ENCODE data around the gene ATOH8.

Gene ATOH8

GRCh38 chr2:85736456-85737355, 17.1 kb upstream of the ATOH8 start:
- DNase-seq (ENCODE audit: low spot score), result no peak

DNA sequence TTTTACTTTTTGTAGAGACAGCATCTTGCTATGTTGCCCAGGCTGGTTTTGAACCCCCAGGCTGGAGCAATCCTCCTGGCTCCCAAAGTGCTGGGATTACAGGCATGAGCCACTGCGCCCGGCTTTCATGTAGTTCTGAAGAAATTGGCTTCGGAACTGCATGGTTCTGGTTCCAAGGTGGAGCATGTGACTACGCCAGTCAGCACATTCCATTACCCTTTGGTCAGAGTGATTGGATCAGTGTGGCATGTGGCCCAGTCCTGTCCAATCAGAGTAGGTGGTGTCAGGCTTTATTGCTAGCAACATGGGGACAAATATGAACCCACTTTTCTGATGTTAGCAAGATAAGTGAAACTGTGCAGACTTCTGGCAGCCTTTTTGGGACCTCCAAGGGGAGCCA, 16.3 kb upstream of the ATOH8 start:
- DNase-seq (ENCODE audit: low spot score), result peak; percentile 57

DNA sequence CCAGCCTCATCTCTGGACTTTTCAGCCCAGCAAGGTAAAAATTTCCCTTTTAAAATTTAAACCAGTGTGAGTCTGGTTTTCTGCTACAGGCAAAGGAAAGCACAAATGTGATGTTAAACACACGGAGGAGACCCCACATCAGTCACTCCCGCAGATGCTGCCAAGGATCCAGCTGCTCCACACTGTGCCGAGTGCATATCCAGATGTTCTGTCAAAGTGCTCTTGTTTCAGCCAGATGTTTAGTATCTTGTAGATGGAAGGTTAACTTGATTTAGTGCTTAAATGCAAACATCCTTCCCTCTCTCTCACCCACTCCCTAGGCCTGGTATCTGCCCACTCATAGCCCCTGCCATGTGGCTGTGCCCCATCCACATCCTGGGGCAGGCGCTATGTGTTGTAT, 15.8 kb upstream of the ATOH8 start:
- no peak for DNase-seq (ENCODE audit: low spot score)

GRCh38 chr2:85740193-85740592, 13.6 kb upstream of the ATOH8 start:
- DNase-seq (ENCODE audit: low spot score), result no peak

DNA sequence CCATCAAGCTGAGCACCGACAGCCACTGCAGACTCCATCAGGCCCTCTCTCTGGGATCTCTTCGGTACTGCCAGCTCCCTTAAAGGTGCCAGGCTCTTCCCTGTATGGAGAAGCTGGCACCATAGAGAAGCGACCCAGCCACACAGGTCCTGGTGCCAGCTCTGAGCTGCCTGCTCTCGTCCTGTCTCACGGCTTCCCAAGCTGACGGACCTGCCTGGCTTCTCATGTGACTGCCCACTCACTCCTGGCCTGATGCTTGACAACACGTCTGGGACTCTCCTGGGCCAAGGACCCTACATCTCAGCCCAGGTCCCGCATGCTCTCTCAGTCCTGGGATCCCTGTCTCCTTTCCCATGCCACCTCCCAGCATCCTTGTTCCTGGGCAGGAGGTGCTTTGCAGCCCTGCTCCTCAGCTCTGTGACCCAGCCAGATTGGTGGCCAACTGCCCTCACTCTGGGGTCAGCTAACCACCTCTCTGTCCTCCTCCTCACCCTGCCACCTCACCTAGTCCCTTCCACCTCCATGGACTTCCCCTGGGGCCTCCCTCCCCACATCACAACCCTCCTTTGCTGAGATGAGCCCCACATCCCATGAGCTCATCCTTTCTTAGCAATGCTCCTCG, 12.5 kb upstream of the ATOH8 start:
- DNase-seq (ENCODE audit: low spot score), result no peak

DNA sequence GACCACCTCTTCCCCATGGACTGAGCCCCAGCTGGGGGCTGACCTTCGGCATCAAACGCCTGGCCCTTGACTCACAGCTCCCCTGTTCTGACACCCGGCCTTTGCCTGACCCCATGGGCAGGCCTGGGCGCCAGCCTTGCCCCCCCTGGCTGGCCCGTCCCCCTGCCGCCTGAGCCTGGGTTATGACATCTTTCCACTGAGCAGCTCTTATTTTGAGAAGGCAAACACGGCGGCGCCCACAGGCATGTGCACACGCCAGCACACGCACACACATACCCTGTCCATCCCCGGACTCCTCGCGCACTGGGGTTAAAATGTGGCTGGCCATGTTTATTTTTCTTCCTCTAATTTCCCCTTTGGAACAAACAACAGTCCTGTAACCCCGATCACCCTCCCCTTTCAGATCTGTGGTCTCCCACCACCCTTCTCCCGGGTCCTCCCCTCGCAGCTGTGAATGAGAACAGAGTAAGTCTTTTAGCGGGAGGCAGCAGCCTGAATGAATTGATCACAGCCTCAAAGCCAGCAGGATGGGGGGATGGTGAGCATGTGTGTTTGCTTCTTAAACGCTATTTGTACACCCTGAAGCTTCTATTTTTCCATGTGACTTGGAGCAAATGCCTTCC, 11.8 kb upstream of the ATOH8 start:
- no peak for DNase-seq (ENCODE audit: low spot score)

GRCh38 chr2:85743304-85743978, 10.3 kb upstream of the ATOH8 start:
- DNase-seq (ENCODE audit: low spot score), result no peak

DNA sequence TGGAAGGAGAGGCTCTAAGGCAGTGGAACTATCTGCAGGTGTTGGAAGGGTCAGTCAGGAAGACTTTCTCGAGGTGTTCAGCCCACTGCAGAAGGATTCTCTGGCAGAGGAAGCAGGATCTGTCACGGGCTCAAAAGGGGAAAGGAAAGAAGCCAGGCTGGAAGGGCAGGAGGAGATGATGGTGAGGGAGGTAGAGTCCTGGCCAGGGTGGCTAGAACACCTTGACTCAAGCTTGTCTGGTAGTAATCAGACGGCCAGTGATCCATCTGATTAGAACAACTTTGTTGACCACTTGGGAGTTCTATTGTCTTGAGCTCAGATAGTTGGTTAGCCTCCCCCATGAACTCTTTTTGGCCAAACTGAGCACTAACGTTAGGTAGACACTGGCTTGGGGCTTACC, 9.7 kb upstream of the ATOH8 start:
- DNase-seq (ENCODE audit: low spot score), result no peak

DNA sequence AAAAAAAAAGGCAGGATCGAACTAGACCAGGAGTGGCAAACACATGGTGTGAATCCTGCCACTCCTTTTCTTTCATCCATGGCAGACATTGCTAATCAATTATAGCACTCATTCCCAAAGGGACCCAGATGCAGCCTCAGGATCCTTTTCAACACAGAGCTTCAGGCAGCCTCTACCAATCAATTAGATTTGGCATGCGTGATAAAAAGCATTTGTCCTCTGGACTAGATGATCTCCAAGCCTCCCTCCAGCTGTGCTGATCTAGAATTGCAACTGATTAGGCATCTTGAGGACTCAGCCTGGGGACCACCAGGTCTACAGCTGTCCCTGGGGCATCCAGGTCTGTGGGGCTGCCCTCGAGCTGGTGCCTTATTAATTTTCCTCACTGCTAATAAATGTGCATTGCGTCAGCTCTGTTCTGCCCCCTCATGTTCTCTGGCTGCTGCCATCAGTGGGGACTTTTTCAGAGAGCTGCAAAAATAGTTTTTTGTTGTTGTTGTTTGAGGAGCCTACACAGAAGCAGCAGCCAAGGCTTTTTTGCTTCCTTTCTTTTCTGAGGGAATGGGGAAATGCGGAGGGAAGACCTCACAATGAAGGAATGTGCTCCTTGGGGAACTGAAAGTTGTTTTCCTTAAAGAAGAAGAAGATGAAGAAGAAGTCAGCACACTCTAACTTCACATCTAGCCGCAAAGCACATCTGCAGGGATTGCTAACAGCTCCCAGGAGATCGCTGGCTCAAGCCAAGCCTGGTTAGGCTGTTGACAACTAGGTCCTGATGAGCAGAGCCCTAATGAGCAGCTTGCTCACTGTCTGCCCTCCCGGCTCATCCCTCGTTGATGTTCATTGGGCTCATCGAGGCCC, 8.8 kb upstream of the ATOH8 start:
- DNase-seq (ENCODE audit: low spot score), result no peak

GRCh38 chr2:85745619-85746018, 8.2 kb upstream of the ATOH8 start:
- no peak for DNase-seq (ENCODE audit: low spot score)

DNA sequence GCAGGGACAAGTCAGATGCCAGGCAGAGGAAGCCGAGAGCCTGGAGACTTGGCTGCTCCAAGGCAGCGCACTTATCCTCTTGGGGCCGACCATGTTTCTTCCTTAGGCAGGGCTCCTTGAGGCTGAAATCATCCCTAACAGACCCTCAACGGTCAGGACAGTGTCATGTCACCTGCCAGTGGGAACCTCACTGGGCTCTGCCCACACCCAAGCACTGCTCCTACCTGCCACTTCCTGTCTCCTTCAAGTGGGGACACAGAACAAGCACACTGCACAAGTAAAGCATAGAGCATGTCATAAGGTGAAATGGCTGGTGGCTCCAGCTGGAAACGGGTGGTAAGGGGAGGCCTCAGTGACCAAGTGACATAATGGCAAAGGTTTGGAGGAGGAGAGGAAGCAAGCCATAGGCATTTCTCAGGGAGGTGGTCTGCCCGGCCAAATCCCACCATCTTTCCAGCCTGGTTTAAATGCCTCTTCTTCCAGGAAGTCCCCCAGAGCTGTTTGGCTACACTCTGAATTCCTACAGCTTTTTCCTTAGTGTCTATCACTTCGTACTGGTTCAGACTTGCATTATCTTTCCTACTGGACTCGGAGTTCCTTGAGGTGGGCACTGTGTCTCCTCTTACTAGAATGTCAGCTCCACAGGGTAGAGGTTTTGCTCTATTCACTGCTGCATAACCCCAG, 7.3 kb upstream of the ATOH8 start:
- no peak for DNase-seq (ENCODE audit: low spot score)

DNA sequence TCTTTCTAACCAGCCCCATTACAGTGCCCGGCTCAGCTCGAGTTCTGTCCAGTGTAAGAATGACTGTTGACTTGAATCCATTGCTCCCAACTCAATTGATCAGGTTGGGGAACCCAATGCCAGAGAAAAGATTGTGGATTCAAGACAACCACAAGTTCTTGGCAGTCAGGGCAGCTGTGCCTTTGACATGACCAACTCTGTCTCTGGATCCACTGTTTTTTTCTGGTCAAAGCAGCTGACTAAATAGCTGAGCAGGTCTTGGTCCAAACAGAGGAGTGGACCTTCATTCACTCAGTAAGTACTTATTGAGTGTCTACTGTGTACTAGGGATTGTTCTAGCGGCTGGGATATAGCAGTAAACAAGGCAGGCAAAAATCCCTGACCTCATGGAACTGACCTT, 6.3 kb upstream of the ATOH8 start:
- no peak for DNase-seq (ENCODE audit: low spot score)

DNA sequence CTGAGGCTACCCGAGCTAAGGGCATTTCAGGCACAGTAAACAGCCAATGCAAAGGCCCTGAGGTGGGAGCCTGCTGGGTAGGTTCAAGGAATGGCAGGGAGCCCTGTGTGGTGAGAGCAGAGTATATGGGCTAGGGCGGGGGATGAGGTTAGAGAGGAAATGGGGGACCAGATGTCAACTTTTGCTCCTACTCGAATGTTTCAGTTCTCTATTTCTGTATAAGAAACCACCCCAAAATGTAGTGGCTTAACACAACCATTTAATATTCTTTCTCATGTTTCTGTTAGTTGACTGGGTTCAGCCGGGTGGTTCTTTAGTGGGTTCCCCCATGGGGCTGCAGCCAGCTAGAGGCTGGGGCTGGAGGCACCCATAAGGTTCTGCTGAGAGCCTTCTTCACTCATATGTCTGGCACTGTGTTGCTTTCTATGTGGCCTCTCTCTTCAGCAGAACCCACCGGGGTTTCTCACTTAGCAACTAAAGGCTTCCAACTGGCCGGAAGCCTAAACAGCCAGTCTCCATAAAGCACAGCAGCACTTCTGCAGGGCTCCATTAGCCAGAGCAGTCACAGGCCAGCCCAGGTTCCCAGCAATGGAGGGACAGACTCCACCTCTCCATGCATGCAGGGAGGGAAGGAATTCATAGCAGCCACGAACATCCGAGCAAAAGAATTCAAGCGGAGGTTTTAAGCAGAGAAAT, 5.6 kb upstream of the ATOH8 start:
- DNase-seq (ENCODE audit: low spot score), result no peak

DNA sequence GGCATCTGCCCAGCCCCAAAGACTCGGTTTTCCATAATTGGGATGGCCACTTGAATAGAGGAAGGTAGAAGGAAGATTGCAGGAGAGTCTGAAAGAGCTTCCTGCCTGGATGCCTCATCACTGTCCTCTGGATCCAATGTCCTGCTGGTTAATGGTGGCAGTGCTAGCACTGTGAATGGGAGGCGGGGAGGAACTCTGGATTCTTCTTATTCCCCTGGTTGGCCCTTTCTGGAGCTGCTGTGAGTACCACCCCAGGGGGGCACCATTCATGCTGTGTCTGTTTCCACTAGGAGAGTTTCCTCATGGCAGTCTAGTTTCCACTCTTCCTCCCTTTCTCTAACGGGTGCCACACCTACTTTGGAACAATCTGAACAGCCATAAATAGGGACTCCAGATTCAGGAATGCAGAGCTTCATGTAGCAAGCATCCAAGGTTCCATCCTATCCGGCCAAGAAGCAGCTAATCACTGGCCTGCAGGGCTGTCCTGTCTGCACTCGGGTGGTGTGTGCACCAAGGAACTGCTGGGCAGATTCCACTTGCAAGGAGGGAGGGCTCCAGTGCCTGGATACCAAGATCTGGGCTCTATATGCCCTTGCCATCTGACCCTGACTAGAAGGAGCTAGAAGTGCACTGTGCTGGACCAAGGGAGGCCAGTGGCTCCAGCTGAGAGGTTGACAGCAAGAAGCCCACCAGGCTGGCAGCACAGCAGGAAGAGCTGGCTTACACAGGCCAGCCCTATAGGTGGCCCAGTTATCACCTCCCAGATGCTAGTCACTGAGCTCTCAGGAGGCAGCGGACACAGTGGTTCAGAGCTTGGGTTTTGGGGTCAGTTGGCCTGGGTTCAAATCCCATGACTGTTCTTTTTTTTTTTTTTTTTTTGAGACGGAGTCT, 4.6 kb upstream of the ATOH8 start:
- no peak for DNase-seq (ENCODE audit: low spot score)

- peak; percentile 45 for DNase-seq (ENCODE audit: low spot score)
Measured at GRCh38 chr2:85750587-85751575, 2.9 kb upstream of the ATOH8 start.

DNA sequence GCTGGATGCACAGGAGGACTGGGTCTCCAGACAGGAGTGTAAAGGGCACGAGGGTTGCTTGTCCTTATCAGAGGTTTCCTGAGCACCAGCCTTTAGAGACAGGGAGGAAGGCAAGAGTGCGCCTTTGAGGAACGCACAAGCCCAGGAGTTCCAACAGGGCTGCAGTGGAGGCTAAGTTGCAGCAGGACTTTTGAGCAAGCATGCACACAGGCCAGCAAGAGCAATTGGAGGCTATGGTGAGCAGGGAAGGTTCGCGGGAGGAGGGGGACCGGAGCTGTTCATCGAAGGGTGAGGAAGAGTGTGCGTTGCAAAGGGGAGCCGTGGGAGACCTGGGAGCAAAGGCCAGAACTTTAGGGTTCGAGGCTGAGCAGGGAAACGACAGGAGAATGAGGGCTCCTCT, 2.2 kb upstream of the ATOH8 start:
- no peak for DNase-seq (ENCODE audit: low spot score)

DNA sequence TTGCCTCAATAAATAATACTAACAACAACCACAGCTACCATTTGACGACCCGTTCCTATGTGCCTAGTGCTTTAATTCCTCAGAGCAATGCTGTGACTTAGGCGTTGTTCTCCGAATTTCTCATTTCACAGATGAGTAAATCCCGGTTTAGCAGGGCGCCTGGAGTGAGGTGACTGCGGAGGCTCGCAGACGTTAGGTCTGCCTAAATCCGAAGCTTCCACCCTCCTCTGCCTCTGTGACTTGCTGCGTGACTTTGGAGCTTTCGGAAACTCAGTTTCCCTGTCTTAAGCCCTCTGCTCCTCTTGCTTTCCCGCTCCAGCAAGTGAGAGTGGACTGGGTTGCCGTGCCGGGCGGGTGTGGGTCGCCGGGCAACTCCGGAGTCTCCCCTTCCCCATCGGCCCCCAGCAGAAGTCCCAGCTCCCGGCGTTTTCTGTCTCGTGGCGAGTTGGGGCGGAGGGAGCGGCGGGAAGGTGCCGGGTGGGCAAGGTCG, 711 bp upstream of the ATOH8 start:
- DNase-seq (ENCODE audit: low spot score), result no peak

All from RKO (cell line).